Hematopoietic multipotent progenitor cell treated with erythropoietin and hydrocortisone succinate and interleukin-3 and kit ligand, for 4 days (in vitro differentiated cells): Measurements from ENCODE around the gene RASGRF2.
"Not testable (repeated sequence)": the region's sequence is repeated elsewhere in the genome, so short reads cannot be mapped to it uniquely, and the experiment has no call there.

Experiments
- DNase-seq: peaks from one replicate; pipeline ENCODE4 v3.0.0-alpha.2; 2015

RASGRF2 gene

GRCh38 chr5:81077105-81077504 lies 116.9 kb downstream of the RASGRF2 start:
- no peak for DNase-seq

GRCh38 chr5:81078930-81079329 lies 118.8 kb downstream of the RASGRF2 start:
- DNase-seq, result no peak

GRCh38 chr5:81080809-81081460 lies 120.8 kb downstream of the RASGRF2 start:
- DNase-seq, result no peak

- DNase-seq, result no peak
Measured at GRCh38 chr5:81081461-81081835, 121.3 kb downstream of the RASGRF2 start.

GRCh38 chr5:81086881-81087281 lies 126.7 kb downstream of the RASGRF2 start:
- no peak for DNase-seq

GRCh38 chr5:81091199-81091598 lies 131.0 kb downstream of the RASGRF2 start:
- no peak for DNase-seq

- DNase-seq, result peak; percentile 2
Measured at GRCh38 chr5:81093536-81094196, 133.5 kb downstream of the RASGRF2 start.

- no peak for DNase-seq
Measured at GRCh38 chr5:81095835-81096234, 135.7 kb downstream of the RASGRF2 start.

GRCh38 chr5:81097713-81098112 lies 137.6 kb downstream of the RASGRF2 start:
- no peak for DNase-seq

GRCh38 chr5:81105261-81105877 lies 145.2 kb downstream of the RASGRF2 start:
- DNase-seq, result peak; percentile 1

- DNase-seq, result no peak
Measured at GRCh38 chr5:81115261-81115660, 155.1 kb downstream of the RASGRF2 start.

GRCh38 chr5:81117566-81117965 lies 157.4 kb downstream of the RASGRF2 start:
- no peak for DNase-seq

- no peak for DNase-seq
Measured at GRCh38 chr5:81121273-81121672, 161.1 kb downstream of the RASGRF2 start.

GRCh38 chr5:81121836-81122630 lies 161.9 kb downstream of the RASGRF2 start:
- DNase-seq, result no peak

- DNase-seq, result not testable (repeated sequence)
Measured at GRCh38 chr5:81124689-81125088, 164.5 kb downstream of the RASGRF2 start.

GRCh38 chr5:81125959-81126358 lies 165.8 kb downstream of the RASGRF2 start:
- no peak for DNase-seq

GRCh38 chr5:81128416-81128815 lies 168.3 kb downstream of the RASGRF2 start:
- DNase-seq, result no peak

GRCh38 chr5:81132381-81132780 lies 172.2 kb downstream of the RASGRF2 start:
- no peak for DNase-seq

GRCh38 chr5:81134066-81134465 lies 173.9 kb downstream of the RASGRF2 start:
- no peak for DNase-seq

- DNase-seq, result no peak
Measured at GRCh38 chr5:81134566-81134965, 174.4 kb downstream of the RASGRF2 start.

GRCh38 chr5:81136557-81136956 lies 176.4 kb downstream of the RASGRF2 start:
- no peak for DNase-seq

- DNase-seq, result no peak
Measured at GRCh38 chr5:81137833-81138232, 177.7 kb downstream of the RASGRF2 start.

GRCh38 chr5:81140441-81140840 lies 180.3 kb downstream of the RASGRF2 start:
- DNase-seq, result no peak

GRCh38 chr5:81140943-81141342 lies 180.8 kb downstream of the RASGRF2 start:
- no peak for DNase-seq
